Thoracic aorta (tissue), 2 donors: ENCODE data around the gene HPSE2. TPM values are rescaled to one million over a fixed set of nuclear protein-coding genes. Genes with fewer than 3 reads are reported as not detected.

Source experiments
- ATAC-seq: fragments of 150-250 bp; one replicate; pipeline ENCODE4 v1.8.0; 2017; ENCODE audit warnings: low read depth; ENCODE audit not compliant: insufficient number of reproducible peaks, low FRiP score
- DNase-seq: peaks from one replicate; pipeline ENCODE4 v3.0.0-alpha.2; 2020; ENCODE audit warnings: low spot score
- H3K27ac ChIP-seq, 2 donors: fragments of 200-600 bp; sonication (generic); 1 replicate in 1 of 2; 2 replicates in 1 of 2; pipeline ENCODE4 v1.5.1; 2016; ENCODE audit warnings: mild to moderate bottlenecking in 2 of 2, moderate library complexity in 2 of 2
- H3K27me3 ChIP-seq: fragments of 200-600 bp; sonication (generic); replicated peaks from 2 replicates; pipeline ENCODE4 v1.6.0; 2016; ENCODE audit warnings: mild to moderate bottlenecking; ENCODE audit not compliant: insufficient read depth
- H3K36me3 ChIP-seq: fragments of 200-600 bp; sonication (generic); one replicate; pipeline ENCODE4 v1.5.1; 2016
- H3K4me1 ChIP-seq, 2 donors: fragments of 200-600 bp; sonication (generic); 1 replicate in 1 of 2; 2 replicates in 1 of 2; pipeline versions ENCODE4 v1.5.1 to v1.6.0; 2016; ENCODE audit warnings: low read depth in 2 of 2, mild to moderate bottlenecking in 1 of 2; ENCODE audit not compliant: control insufficient read depth in 1 of 2
- H3K4me3 ChIP-seq: fragments of 200-600 bp; sonication (generic); 2 replicates; pipeline ENCODE4 v1.5.1; 2016; ENCODE audit warnings: mild to moderate bottlenecking
- H3K9me3 ChIP-seq: fragments of 200-600 bp; sonication (generic); 2 replicates; pipeline ENCODE4 v1.5.1; 2016
- total RNA-seq, 2 donors: library from RNA; depleted of rRNA; stranded (reverse); fragments of >200 nt; gene quantifications; one replicate each; pipeline versions ENCODE4 v1.1.0 to v1.2.3, GENCODE V29; 2016
- TF ChIP-seq, protein P1 (sequence below): fragments of 200-600 bp; sonication (generic); IDR thresholded peaks from one replicate; pipeline ENCODE4 v1.5.1; 2019; ENCODE audit warnings: antibody characterized with exemption

The HPSE2 gene
- total RNA-seq, 2 donors from 2014 or later, result 1.1 to 1.8 TPM

DNA sequence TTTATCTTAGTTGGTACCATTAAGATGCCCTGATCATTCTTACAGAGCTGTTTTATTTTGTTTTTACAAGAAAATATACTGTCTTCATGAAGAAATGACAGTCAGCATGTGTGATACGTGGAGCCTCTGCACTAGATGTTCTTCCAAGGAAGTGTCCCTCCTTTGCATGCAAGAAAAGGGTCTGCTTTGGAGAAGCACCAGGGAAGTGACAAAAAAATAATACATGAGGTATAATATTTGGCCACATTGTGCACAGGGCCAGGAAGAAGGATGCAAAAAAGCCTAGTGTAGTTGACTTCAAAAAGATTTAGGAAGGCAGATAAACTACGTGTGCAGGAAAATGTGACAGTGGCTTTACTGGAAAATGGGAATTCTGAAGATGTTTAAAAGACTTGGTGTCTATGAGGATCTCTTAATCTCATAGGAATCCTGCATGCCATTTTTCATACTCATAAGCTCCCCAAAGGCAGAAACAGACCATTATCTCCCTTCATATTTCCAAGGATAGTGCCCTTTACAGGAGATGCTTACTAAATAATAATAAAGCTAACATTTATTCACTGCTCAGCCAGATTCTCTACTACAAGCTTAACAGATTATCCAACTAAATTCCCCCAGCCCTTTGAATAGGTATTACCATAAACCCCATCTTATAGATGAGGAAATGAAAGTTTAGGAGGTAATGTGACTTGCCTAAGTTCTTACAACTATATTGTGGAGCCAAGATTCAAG, 284.2 kb downstream of the HPSE2 start:
- Histone ChIP-seq H3K36me3 (no peaks in the 10 kb centered on the region), H3K27me3 (no peaks in the 10 kb centered on the region), H3K4me1 (no peaks in the 10 kb centered on the region), H3K9me3 (no peaks in the 10 kb centered on the region), H3K4me3 (no peak overlapping the region), H3K27ac (no peak overlapping the region)
- TF ChIP-seq, protein P1, sequence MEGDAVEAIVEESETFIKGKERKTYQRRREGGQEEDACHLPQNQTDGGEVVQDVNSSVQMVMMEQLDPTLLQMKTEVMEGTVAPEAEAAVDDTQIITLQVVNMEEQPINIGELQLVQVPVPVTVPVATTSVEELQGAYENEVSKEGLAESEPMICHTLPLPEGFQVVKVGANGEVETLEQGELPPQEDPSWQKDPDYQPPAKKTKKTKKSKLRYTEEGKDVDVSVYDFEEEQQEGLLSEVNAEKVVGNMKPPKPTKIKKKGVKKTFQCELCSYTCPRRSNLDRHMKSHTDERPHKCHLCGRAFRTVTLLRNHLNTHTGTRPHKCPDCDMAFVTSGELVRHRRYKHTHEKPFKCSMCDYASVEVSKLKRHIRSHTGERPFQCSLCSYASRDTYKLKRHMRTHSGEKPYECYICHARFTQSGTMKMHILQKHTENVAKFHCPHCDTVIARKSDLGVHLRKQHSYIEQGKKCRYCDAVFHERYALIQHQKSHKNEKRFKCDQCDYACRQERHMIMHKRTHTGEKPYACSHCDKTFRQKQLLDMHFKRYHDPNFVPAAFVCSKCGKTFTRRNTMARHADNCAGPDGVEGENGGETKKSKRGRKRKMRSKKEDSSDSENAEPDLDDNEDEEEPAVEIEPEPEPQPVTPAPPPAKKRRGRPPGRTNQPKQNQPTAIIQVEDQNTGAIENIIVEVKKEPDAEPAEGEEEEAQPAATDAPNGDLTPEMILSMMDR, result no peak
- ATAC-seq (no peak), DNase-seq (no peak)

DNA sequence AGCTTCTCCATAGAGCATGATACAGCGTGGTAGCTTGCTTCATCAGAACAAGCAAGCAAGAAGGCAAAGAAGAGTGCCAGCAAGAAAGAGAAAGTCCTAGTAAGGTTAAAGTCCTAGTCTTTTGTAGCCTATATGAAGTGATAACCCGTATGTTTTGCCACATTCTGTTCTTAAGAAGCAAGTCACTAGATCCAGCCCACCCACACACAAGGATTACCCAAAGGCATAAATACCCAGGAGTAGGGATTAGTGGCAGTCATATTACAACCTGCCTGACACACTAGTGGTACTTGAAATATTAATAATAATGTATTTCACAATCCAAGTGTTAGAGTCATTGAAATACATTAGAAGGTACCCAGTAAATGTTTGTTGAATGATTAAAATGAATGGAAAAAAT, 285.5 kb downstream of the HPSE2 start:
- no peaks in the 10 kb centered on the region for H3K4me1 ChIP-seq
- H3K27ac ChIP-seq, result no peak overlapping the region
- no peak for DNase-seq
- no peaks in the 10 kb centered on the region for H3K9me3 ChIP-seq
- no peak for ATAC-seq
- TF ChIP-seq, protein P1, result no peak
- H3K27me3 ChIP-seq, result no peaks in the 10 kb centered on the region
- H3K36me3 ChIP-seq, result no peaks in the 10 kb centered on the region
- H3K4me3 ChIP-seq, result no peak overlapping the region

DNA sequence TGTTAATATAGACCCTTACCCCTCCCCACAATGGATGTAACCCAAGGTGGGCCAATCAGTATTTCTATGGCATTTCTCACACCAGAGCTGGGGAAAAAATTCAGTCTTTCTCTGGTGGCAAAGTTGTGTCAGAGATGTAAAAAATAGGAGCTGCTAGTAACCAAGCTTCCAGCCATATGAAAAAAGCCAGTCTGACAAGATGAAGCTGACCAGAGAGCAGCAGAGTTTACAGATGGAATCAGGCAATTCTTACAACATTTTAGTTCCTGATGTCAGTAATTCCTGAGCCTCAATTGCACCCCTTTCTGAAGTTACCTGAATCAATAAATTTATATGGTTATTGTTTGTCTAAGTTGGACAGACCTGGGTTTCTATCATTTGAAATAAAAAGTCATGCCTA, 286.3 kb downstream of the HPSE2 start:
- Histone ChIP-seq H3K36me3 (no peaks in the 10 kb centered on the region), H3K27me3 (no peaks in the 10 kb centered on the region), H3K9me3 (no peaks in the 10 kb centered on the region), H3K27ac (no peak overlapping the region), H3K4me3 (no peak overlapping the region), H3K4me1 (no peaks in the 10 kb centered on the region)
- ATAC-seq, result no peak
- no peak for DNase-seq
- TF ChIP-seq, protein P1, result no peak

DNA sequence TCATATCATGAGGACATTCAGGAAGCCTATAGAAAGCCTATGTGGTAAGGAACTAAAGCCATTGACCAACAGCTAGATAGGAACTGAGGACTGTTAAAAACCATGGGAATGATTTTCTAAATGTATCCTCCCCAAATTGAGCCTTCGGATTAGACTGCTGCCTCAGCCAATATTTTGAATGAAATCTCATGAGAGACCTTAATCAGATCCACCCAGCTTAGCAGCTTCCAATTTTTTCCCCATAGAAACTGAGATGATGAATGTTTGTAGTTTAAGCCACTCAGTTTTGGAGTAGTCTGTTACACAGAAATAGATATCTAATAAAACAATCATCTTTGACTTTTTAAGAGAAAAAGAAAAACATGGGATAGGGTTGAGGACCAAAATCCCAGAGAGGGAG, 292.0 kb downstream of the HPSE2 start:
- no peak for ATAC-seq
- no peak for DNase-seq
- H3K27ac ChIP-seq, result no peak overlapping the region
- H3K9me3 ChIP-seq, result no peaks in the 10 kb centered on the region
- H3K4me3 ChIP-seq, result no peak overlapping the region
- H3K27me3 ChIP-seq, result no peaks in the 10 kb centered on the region
- H3K36me3 ChIP-seq, result no peaks in the 10 kb centered on the region
- no peaks in the 10 kb centered on the region for H3K4me1 ChIP-seq
- TF ChIP-seq, protein P1, result no peak

DNA sequence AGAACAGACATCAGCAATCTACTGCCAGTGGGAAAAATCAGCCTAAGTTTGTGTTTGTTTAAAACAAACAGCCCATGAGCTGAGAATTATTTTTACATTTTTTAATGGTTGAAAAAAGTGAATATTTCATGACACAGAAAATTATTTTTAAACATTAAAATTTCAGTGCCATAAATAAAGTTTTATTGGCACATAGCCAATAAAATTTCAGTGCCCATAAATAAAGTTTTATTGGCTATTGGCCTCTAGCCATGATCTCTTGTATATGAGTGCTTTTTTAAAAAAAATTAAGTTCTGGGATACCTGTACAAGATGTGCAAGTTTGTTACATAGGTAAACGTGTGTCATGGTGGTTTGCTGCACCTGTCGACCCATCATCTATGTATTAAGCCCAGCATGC, 305.9 kb downstream of the HPSE2 start:
- H3K4me3 ChIP-seq, result no peak overlapping the region
- DNase-seq (no peak), ATAC-seq (no peak)
- TF ChIP-seq, protein P1, result no peak
- no peaks in the 10 kb centered on the region for H3K9me3 ChIP-seq
- H3K27ac ChIP-seq, result no peak overlapping the region
- no peaks in the 10 kb centered on the region for H3K27me3 ChIP-seq
- no peaks in the 10 kb centered on the region for H3K4me1 ChIP-seq
- H3K36me3 ChIP-seq, result no peaks in the 10 kb centered on the region
